Stimulated activated naive CD8-positive, alpha-beta T cell treated with anti-CD3 and anti-CD28 coated beads, Interleukin-15, amount 100 ng/mL, for 72 hours (primary cell): ENCODE results near the gene UPP2.

Source experiments
- ATAC-seq: fragments of 150-1000 bp; cut with Tn5 transposase; 2 replicates; pipeline ENCODE4 v1.10.0; 2021; ENCODE audit warnings: mild to moderate bottlenecking, moderate library complexity
- DNase-seq, 2 donors: peaks; one replicate each; pipeline ENCODE4 v3.0.0; 2021 to 2022
- H3K27ac Mint-ChIP-seq, 2 donors: one replicate each; pipeline ENCODE4 v1.8.0; 2022; ENCODE audit warnings: mild to moderate bottlenecking in 2 of 2, mixed read lengths in 2 of 2, moderate library complexity in 2 of 2
- H3K27me3 Mint-ChIP-seq: one replicate; pipeline ENCODE4 v1.8.0; 2022; ENCODE audit warnings: mixed read lengths
- H3K4me1 Mint-ChIP-seq: one replicate; pipeline ENCODE4 v1.8.0; 2022; ENCODE audit warnings: mild to moderate bottlenecking, mixed read lengths
- H3K4me3 Mint-ChIP-seq, 2 donors: one replicate each; pipeline ENCODE4 v1.8.0; 2022; ENCODE audit warnings: mild to moderate bottlenecking in 2 of 2, mixed read lengths in 2 of 2, moderate library complexity in 1 of 2
- H3K9me3 Mint-ChIP-seq, 2 donors: one replicate each; pipeline ENCODE4 v1.8.0; 2022; ENCODE audit warnings: mixed read lengths in 2 of 2

UPP2 gene

DNA sequence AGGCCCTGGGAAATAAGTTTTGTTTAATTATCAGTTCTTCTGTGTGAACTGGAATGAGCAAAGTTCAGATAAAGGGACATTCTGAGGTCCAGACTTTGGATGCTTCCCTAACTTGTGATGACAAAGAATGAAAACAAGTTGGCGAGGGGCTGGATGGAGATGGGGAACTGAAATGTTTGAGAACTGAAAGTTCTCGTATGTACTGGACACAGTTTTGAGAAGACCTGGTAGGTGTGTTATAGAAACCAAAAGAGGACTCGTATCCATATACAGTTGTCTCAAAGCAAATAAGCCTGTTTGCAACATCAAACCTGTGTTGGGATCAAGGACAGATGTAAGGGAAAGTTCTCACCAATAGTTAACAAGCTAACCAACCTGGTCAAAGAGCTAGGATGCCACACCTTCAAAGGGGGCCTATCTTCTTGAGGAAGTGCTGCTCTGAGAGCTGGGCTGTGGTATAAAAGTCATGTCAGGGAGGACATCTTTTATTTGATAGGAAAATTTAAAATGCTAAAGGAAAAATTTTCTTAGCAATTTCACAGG lies at the start of gene UPP2:
UPP2 (plus strand) TSS at position 493 of the 543 bp plus-strand sequence. CDS start 188 bp downstream, outside the sequence.
- Mint-ChIP-seq H3K4me1 (no peaks in the 10 kb centered on the region), H3K27ac (no peak within 1 kb of the TSS), H3K27me3 (no peaks in the 10 kb centered on the region), H3K4me3 (no peak within 1 kb of the TSS), H3K9me3 (no peaks in the 10 kb centered on the region)
- no peak for DNase-seq
- ATAC-seq: no peak

DNA sequence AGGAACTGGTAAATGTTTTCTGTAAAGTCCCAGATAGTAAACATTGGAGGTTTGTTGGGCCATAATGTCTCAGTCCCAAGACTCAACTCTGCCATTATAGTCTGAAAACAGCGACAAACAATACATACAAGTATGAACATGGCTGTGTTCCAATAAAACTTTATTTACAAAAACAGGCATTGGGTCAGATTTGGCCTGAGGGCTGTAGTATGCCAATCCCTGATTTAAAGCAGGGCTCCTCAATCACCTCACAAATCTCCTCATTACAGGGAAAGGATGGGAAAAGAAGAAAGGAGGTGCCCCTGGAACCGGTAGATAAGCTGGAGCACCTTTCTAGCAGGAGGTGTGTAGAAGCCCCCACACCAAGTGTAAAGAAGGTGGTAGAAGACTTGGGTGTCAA lies 48.9 kb upstream of the UPP2 start:
- Mint-ChIP-seq H3K9me3 (no peaks in the 10 kb centered on the region), H3K27ac (no peak overlapping the region), H3K4me1 (no peaks in the 10 kb centered on the region), H3K4me3 (no peak overlapping the region), H3K27me3 (no peaks in the 10 kb centered on the region)
- no peak for DNase-seq
- ATAC-seq: no peak

DNA sequence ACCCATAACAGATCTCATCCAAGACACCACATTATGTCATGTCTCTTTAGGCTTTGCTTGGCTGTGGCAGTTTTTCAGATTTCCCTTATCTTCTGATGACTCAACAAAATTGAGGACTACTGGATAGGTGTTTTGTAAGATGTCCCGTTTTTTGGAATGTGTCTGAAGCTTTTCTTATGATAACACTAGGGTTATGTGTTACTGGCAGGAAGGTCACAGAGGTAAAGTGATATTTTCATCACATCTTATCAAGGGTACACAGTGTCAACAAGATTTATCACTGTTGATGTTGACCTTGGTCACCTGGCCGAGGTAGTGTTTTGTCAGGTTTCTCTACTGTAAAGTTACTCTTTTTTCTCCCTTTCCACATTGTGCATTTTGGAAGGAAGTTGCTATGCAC lies 44.8 kb upstream of the UPP2 start:
- Mint-ChIP-seq H3K27me3 (no peaks in the 10 kb centered on the region), H3K9me3 (no peaks in the 10 kb centered on the region), H3K27ac (no peak overlapping the region), H3K4me1 (no peaks in the 10 kb centered on the region), H3K4me3 (no peak overlapping the region)
- ATAC-seq: no peak
- no peak for DNase-seq

DNA sequence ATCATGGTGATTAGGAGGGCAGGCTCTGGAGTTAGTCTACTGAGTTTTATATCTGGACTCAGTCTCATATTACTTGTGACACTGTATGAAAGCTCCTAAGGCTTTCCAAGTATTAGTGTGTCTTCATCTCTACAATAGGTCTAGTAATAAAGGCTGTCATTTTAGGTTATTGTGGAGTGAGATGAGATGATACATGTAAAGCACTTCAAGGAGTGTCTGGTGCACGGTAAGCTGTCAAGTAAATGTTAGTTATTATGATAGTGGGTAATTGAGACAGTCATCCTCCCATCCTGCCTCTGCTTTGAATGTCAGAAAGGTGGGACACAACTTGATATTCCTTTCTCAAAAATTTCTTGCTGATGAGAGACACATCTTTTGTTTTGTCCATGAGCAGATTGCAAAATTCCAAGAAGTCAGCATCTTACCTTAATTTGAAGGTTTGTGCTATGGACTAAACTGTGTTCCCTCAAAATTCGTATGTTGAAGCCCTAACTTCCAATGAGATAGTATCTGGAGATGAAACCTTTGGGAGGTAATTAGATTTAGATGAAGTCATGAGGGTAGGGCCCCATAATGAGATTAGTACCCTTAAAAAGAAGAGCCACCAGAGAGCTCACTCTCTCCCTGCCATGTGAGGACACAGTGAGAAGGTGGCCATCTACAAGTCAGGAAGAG lies 41.4 kb upstream of the UPP2 start:
- Mint-ChIP-seq H3K4me3 (no peak overlapping the region), H3K9me3 (no peaks in the 10 kb centered on the region), H3K27ac (no peak overlapping the region), H3K27me3 (no peaks in the 10 kb centered on the region), H3K4me1 (no peaks in the 10 kb centered on the region)
- ATAC-seq (no peak), DNase-seq (no peak)

DNA sequence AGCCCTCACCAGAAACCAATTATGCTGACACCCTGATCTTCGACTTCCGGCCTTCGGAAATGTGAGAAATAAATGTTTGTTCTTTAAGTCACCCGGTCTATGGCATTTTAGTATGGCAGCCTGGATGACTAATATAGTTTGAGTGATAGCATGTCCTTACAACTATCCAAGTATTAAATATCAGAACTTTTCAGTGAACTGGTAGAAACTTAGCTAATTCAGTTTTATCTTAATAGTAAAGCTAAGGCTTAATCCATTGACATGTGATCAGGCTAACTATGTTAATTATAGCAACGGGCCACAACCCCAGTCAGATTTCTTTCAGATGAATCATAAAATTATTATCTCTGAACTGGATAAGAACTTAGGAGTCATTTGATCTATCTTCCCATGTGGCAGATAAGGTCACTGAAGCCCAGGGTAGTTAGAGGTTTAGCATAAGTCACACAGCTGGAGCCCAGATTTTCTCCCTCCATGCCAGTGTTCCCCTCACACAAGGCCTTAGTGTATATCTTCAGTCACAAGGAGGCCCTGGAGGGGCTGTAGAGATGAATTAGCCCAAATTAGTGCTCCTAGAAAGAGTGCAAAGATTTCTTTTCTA lies 40.7 kb upstream of the UPP2 start:
- DNase-seq (no peak), ATAC-seq (no peak)
- Mint-ChIP-seq H3K27me3 (no peaks in the 10 kb centered on the region), H3K27ac (no peak overlapping the region), H3K4me1 (no peaks in the 10 kb centered on the region), H3K4me3 (no peak overlapping the region), H3K9me3 (no peaks in the 10 kb centered on the region)

DNA sequence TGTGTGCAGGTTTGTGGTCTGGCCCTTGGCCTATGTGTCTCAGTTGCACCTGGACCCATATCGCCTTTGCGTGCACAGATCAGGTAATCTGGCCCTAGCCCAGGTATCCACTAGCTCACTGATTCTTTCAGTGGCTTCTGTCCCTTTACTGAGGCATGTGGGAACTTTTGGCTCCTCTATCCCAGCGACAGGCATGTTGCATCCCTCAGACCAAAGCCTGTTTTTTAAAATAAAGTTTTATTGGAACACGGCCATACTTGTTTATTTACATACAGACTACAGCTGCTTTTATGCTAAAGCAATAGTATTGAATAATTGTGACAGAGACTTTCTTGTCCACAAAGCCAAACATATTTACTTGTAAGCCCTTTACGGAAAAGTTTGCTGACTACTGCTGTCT lies 39.9 kb upstream of the UPP2 start:
- Mint-ChIP-seq H3K27ac (no peak overlapping the region), H3K9me3 (no peaks in the 10 kb centered on the region), H3K4me1 (no peaks in the 10 kb centered on the region), H3K27me3 (no peaks in the 10 kb centered on the region), H3K4me3 (no peak overlapping the region)
- ATAC-seq: no peak
- no peak for DNase-seq

DNA sequence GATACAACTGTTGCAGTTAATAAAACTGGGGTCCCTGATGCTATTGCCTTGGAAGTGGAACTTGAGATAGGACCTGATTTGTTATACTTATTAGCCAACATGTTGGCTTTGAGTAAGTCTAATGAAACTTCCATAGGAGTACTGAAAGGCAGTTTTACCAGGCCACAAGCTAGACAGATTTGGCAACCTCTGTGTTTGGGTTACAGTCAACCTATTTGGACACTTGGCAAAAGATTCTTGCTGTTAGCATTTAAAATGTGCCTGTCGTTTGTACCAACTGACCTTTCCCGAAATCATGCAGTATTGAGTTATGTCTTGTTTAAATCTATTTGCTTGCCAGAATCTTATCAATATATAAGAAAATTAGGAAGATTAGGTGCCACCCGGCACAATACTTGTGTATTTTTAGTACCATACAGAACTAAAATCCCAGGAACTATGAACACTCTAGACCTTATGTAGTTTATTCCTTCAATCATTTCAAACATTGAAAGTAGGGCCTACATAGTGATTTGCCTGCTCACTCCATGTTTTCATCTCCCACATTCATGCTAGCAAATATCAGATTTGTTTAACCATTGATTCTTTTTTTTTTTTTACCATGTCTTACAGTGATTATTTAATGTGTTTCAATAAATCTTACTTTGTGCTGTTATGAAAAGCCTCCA lies 35.5 kb upstream of the UPP2 start:
- Mint-ChIP-seq H3K4me3 (no peak overlapping the region), H3K9me3 (no peaks in the 10 kb centered on the region), H3K4me1 (no peaks in the 10 kb centered on the region), H3K27me3 (no peaks in the 10 kb centered on the region), H3K27ac (no peak overlapping the region)
- ATAC-seq (no peak), DNase-seq (no peak)

DNA sequence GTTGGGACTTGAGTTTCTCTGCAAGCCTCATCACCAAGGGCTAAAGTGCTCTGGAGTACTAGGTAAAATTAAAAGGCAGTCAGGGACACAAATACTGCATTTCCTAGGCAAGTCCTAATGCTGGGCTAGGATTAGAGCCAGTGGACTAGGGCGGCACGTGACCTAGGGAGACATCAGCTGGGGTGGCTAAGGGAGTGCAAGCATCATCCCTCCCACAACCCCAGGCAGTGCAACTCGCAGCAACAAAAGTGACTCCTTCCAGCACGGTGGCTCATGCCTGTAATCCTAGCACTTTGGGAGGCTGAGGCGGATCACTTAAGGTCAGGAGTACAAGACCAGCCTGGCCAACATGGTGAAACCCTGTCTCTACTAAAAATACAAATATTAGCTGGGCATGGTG lies 30.7 kb upstream of the UPP2 start:
- peaks cover 22% of the 10 kb centered on the region for H3K27me3 Mint-ChIP-seq
- no peak for ATAC-seq
- DNase-seq: no peak
- H3K4me1 Mint-ChIP-seq: no peaks in the 10 kb centered on the region
- peaks cover 0 to 3% of the 10 kb centered on the region in 2 donors for H3K9me3 Mint-ChIP-seq
- no peak overlapping the region for H3K4me3 Mint-ChIP-seq
- no peak overlapping the region for H3K27ac Mint-ChIP-seq

DNA sequence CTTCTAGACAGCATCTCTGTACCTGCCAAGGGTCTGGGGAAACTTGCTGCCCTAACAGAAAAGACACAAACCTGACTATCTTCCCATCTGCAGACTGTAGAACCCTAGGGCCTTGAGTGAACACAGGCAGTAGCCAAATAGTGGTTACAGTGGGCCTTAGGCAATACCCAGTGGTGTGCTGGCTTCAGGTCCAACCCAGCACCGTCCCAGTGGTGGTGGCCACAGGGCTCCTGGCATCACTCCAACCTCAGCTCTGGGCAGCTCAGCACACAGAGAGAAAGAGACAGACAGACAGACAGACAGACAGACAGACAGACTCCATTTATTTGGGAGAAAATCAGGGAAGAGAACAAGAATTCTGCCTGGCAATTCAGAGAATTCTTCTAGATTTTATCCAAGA lies 29.3 kb upstream of the UPP2 start:
- peaks cover 27% of the 10 kb centered on the region for H3K27me3 Mint-ChIP-seq
- H3K27ac Mint-ChIP-seq: no peak overlapping the region
- ATAC-seq (no peak), DNase-seq (no peak)
- H3K4me3 Mint-ChIP-seq: no peak overlapping the region
- H3K4me1 Mint-ChIP-seq: no peaks in the 10 kb centered on the region
- H3K9me3 Mint-ChIP-seq: peaks cover 6 to 10% of the 10 kb centered on the region in 2 donors

DNA sequence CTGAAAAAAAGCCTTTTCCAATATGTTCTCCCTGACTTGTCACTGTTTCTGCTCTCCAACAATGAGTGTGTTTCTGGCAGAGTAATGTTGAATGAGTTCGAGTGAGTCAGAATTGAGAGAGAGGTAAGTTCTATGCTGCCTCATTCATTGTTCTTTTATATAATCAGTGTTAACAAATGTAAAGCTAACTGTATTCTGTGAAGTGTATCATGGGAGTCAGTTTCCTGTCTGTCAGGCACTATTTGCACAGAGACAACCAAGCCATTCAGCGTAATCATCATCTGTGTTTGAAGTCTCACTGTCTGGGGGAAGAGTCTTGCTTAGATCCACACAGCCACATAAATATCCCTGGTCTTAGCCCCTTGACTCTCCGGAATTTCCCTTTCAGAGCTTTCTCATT lies 22.0 kb upstream of the UPP2 start:
- Mint-ChIP-seq H3K27ac (no peak overlapping the region), H3K9me3 (peaks cover 11 to 17% of the 10 kb centered on the region in 2 donors), H3K4me1 (no peaks in the 10 kb centered on the region), H3K4me3 (no peak overlapping the region), H3K27me3 (peaks cover 19% of the 10 kb centered on the region)
- ATAC-seq (no peak), DNase-seq (no peak)

DNA sequence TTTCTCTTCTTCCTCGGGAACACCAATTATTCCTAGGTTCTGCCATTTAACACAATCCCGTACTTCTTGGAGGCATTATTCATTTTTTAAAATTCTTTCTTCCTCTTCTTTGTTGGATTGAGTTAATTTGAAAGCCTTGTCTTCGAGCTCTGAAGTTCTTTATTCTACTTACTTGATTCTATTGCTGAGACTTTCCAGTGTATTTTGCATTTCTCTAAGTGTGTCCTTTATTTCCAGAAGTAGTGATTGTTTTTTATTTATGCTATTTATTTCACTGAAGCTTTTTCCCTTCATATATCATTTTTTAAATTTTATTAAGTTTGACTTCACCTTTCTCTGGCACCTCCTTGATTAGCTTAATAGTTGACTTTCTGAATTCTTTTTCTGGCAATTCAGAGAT lies 13.6 kb upstream of the UPP2 start:
- Mint-ChIP-seq H3K9me3 (peaks cover 0 to 15% of the 10 kb centered on the region in 2 donors), H3K27me3 (peaks cover 8% of the 10 kb centered on the region), H3K27ac (no peak overlapping the region), H3K4me1 (no peaks in the 10 kb centered on the region), H3K4me3 (no peak overlapping the region)
- DNase-seq (no peak), ATAC-seq (no peak)

DNA sequence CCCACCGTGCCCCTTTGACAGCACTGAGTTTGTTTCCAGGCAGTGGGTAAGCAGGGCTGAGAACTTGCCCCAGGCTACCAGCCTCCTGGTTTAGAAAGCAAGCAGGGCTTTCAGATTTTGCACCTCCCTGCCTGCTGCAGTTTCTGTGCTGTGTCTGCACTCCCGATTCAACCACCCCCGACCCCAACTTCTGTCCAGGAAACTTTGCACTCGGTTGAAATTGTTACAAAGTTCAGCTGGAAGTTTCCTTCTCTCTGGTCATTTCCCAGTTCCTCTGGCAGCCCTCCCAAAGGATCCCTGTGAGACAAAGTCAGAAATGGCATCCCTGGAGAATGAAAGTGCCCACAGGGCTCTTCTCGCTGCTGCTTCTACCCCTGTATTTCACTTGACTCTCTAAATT lies 12.4 kb upstream of the UPP2 start:
- Mint-ChIP-seq H3K4me3 (no peak overlapping the region), H3K27me3 (peaks cover 8% of the 10 kb centered on the region), H3K9me3 (peaks cover 0 to 15% of the 10 kb centered on the region in 2 donors), H3K4me1 (no peaks in the 10 kb centered on the region), H3K27ac (peak overlapping the region in 1 of 2 donors; percentile 89)
- ATAC-seq (no peak), DNase-seq (no peak)

DNA sequence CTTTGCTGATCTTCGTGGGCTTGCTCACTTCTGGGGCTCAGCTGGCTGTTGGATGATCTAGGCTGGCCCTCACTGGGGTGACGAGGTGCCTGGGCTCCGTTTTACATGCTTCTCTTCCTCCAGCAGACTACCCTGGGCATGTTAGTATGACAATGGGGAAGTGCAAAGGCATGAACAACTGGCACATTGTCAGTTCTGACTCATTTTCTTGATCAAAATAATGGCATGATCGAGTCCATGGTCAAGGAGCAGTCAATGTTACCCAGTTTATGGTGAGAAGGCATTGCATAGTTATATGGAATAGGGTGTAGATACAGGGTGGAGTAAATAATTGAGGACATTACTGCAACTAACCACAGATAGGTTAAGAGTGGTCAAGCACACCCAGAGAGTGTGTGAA lies 10.0 kb upstream of the UPP2 start:
- H3K27ac Mint-ChIP-seq: no peak overlapping the region
- no peaks in the 10 kb centered on the region for H3K4me1 Mint-ChIP-seq
- H3K9me3 Mint-ChIP-seq: peaks cover 0 to 15% of the 10 kb centered on the region in 2 donors
- no peak for DNase-seq
- no peak for ATAC-seq
- peaks cover 8% of the 10 kb centered on the region for H3K27me3 Mint-ChIP-seq
- no peak overlapping the region for H3K4me3 Mint-ChIP-seq

DNA sequence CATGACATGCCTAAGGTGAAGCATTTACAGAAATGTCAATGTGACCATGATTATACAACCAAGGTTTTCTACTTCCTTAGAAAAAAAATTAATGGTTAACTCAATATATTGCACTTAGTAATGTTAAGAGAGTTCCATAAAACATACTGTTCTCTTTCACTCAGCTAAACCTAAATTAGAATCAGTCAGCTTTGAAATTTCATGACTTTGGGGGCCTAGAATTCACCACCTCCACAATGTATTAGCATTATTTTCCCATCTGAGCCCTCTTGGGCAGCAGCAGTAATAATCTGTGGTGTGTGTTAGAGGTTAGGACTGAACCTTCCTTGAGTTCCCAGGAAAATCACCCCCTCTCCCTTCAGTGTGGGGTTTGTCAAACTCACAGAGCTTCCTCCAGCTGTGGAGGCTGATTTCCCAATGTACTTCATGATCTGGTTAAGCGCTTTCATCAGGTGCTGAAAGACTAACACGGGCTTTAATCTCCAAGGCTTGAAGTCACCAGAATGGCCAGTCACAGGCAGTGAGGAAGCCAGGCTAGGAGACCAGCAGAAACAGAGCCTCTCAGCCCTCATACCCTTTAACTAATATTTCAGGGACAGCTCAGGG lies 7.1 kb upstream of the UPP2 start:
- H3K27ac Mint-ChIP-seq: no peak overlapping the region
- H3K4me1 Mint-ChIP-seq: no peaks in the 10 kb centered on the region
- H3K9me3 Mint-ChIP-seq: peaks cover 0 to 2% of the 10 kb centered on the region in 2 donors
- ATAC-seq (no peak), DNase-seq (no peak)
- no peak overlapping the region for H3K4me3 Mint-ChIP-seq
- no peaks in the 10 kb centered on the region for H3K27me3 Mint-ChIP-seq

DNA sequence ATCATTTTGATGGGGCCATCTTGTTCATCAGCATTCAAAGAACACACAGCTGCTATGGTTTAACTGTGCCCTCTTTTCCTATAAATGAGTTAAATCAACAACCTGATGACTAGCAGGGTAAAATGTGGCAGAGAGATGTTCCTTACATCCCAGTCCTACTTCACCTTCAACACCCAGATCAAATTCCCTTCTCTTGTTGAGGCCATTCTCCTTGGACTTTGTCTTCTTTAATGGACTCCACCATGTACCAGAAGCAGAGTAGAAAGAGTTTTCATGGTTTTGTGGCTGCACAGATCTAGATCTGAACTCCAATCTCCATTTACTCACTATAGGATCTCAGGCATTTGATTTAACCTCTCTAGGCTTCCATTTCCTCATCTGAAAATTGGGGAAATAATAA lies 6.4 kb upstream of the UPP2 start:
- H3K4me3 Mint-ChIP-seq: no peak overlapping the region
- DNase-seq (no peak), ATAC-seq (no peak)
- H3K9me3 Mint-ChIP-seq: no peaks in the 10 kb centered on the region
- H3K27me3 Mint-ChIP-seq: no peaks in the 10 kb centered on the region
- H3K4me1 Mint-ChIP-seq: no peaks in the 10 kb centered on the region
- H3K27ac Mint-ChIP-seq: no peak overlapping the region

DNA sequence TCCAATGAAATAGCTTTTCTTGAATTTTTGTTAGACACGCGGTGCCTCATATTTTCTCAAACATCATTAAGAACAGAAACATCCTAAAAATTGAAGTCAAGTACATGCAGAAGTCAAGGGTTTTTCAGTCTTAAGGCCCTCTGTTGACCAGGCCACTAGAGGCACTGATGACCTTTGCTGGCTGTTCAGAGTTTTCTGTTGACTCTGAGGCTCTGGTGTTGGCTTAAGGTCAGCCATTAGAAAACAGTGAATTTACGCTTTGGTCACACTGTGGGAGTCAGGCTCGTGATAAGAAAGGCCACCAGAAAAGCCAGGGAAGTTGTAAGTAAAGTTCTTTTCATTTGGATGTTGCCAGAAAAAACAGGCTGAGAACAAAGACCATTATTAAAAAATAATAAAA lies 5.8 kb upstream of the UPP2 start:
- no peaks in the 10 kb centered on the region for H3K27me3 Mint-ChIP-seq
- H3K27ac Mint-ChIP-seq: no peak overlapping the region
- no peaks in the 10 kb centered on the region for H3K4me1 Mint-ChIP-seq
- ATAC-seq (no peak), DNase-seq (no peak)
- H3K4me3 Mint-ChIP-seq: no peak overlapping the region
- H3K9me3 Mint-ChIP-seq: no peaks in the 10 kb centered on the region
